Right lobe of liver (tissue), 6 donors: ENCODE results near the gene ZCCHC14. TPM values are rescaled to one million over a fixed set of nuclear protein-coding genes. Genes with fewer than 3 reads are reported as not detected.
A peak's percentile ranks its signal among the peaks of the same experiment; 100 is the strongest.
"Not testable (repeated sequence)": the region's sequence is repeated elsewhere in the genome, so short reads cannot be mapped to it uniquely, and the experiment has no call there.

Experiments used
- ATAC-seq, 4 donors: fragments of 200-7000 bp; cut with Tn5 transposase; one replicate each; pipeline ENCODE4 v1.9.1; 2020; ENCODE audit warnings: mild to moderate bottlenecking in 4 of 4, moderate library complexity in 4 of 4
- DNase-seq, 3 donors: peaks; one replicate each; pipeline ENCODE4 v3.0.0-alpha.2; 2020
- H3K27ac ChIP-seq, 3 donors: fragments of 200-600 bp; one replicate each; pipeline ENCODE4 v1.8.0; 2022
- H3K27me3 ChIP-seq, 2 donors: fragments of 200-600 bp; one replicate each; pipeline ENCODE4 v1.8.0; 2022
- H3K36me3 ChIP-seq, 4 donors: fragments of 200-600 bp; sonication (generic) in 1 of 4; one replicate each; pipeline versions ENCODE4 v1.5.1 to v1.8.0; 2017 to 2022; ENCODE audit warnings: control low read depth in 1 of 4
- H3K4me1 ChIP-seq, 4 donors: fragments of 200-600 bp; sonication (generic) in 1 of 4; one replicate each; pipeline versions ENCODE4 v1.5.1 to v1.8.0; 2017 to 2022; ENCODE audit warnings: control low read depth in 1 of 4
- H3K4me3 ChIP-seq, 3 donors: fragments of 200-600 bp; one replicate each; pipeline ENCODE4 v1.8.0; 2022
- H3K9me3 ChIP-seq, 4 donors: fragments of 200-600 bp; sonication (generic) in 1 of 4; one replicate each; pipeline versions ENCODE4 v1.5.1 to v1.8.0; 2017 to 2022; ENCODE audit warnings: control low read depth in 1 of 4
- CTCF ChIP-seq, 4 donors: fragments of 200-600 bp in 3 of 4; fragments of 450-650 bp in 1 of 4; IDR thresholded peaks; one replicate each; pipeline versions ENCODE4 v1.5.1 to v1.8.0; 2016 to 2022; ENCODE audit warnings: antibody characterized with exemption in 4 of 4, mild to moderate bottlenecking in 2 of 4
- POLR2A ChIP-seq: fragments of 450-650 bp; IDR thresholded peaks from one replicate; pipeline ENCODE4 v1.6.1; 2017; ENCODE audit warnings: antibody characterized with exemption, mild to moderate bottlenecking
- WGBS: methylation state at CpG from one replicate; pipeline ENCODE4 v1.1.6; 2018; ENCODE audit warnings: low coverage, low lambda C conversion rate; ENCODE audit not compliant: insufficient coverage; ENCODE audit errors: missing lambda C conversion rate; 5-methylcytosine and 5-hydroxymethylcytosine counted together
- intact Hi-C, 2 donors: fragments of 100-400 bp; cut with DNase I; formaldehyde crosslinking; loops; one replicate each; pipeline versions ENCODE4 v1.11.2 to v1.14.1; 2022
- total RNA-seq, 6 experiments: library from RNA; depleted of rRNA in 2 of 6; stranded (reverse); fragments of >200 nt in 2 of 6; fragmentation: NEBNext Ultra II Directional in 3 of 6; extraction: Animal tissue kit (Norgen Biotek cat#: 25700) in 3 of 6; gene quantifications; one replicate each; pipeline versions ENCODE4 v1.1.0 to v1.2.4, GENCODE V29; 2016 to 2023
- donor health status: DM: no; HTN: yes; CAD: no.
- donor health status: DM: no; HTN: no; CAD: no.
- donor health status: DM: no; HTN: no; CAD: no.
- donor health status: DM: no; HTN: yes; CAD: no.
- donor health status: DM: no; HTN: yes; CAD: no.

Gene ZCCHC14
- total RNA-seq, 6 experiments from 2014 or later: 12.6 to 26.5 (median 17.7) TPM

GRCh38 chr16:87497023-87497766 lies 4.4 kb upstream of the ZCCHC14 start:
- WGBS: 30% methylated on average over 9 of the region's 18 CpGs
- intact Hi-C loops, H3K27me3 ChIP-seq, H3K36me3 ChIP-seq, H3K9me3 ChIP-seq, H3K4me3 ChIP-seq: not testable (repeated sequence)
- H3K27ac ChIP-seq: peak overlapping the region; percentile 78 to 95 (median 91)
- H3K4me1 ChIP-seq: peaks cover 0 to 38% (median 18%) of the 10 kb centered on the region in 4 donors
- DNase-seq (peak; percentile 69 to 83 (median 78)), ATAC-seq (peak; percentile 46 to 69 (median 52))
- peak; percentile 40 for TF ChIP-seq POLR2A

- intact Hi-C loops: no loop called here
- Histone ChIP-seq H3K27me3 (no peaks in the 10 kb centered on the region), H3K4me3 (no peak overlapping the region), H3K36me3 (no peaks in the 10 kb centered on the region), H3K9me3 (no peaks in the 10 kb centered on the region), H3K4me1 (peaks cover 0 to 38% (median 18%) of the 10 kb centered on the region in 4 donors), H3K27ac (peak overlapping the region; percentile 78 to 95 (median 91))
- TF ChIP-seq POLR2A (no peak), CTCF (IDR thresholded peaks at IDR 0.05) (no peak)
- ATAC-seq: no peak
- 48% methylated on average over 2 of the region's 2 CpGs for WGBS
- no peak for DNase-seq
Measured at GRCh38 chr16:87496447-87496801, 3.6 kb upstream of the ZCCHC14 start.

- peak overlapping the region; percentile 78 to 95 (median 91) for H3K27ac ChIP-seq
- H3K9me3 ChIP-seq: no peaks in the 10 kb centered on the region
- H3K27me3 ChIP-seq: no peaks in the 10 kb centered on the region
- DNase-seq (no peak), ATAC-seq (no peak)
- intact Hi-C loops: no loop called here
- no peak for TF ChIP-seq POLR2A
- no peaks in the 10 kb centered on the region for H3K36me3 ChIP-seq
- H3K4me1 ChIP-seq: peaks cover 0 to 38% (median 18%) of the 10 kb centered on the region in 4 donors
- H3K4me3 ChIP-seq: no peak overlapping the region
- 31% methylated on average over 7 of the region's 17 CpGs for WGBS
Measured at GRCh38 chr16:87495578-87496446, 3.0 kb upstream of the ZCCHC14 start.

- H3K4me1 ChIP-seq: peaks cover 0 to 45% (median 15%) of the 10 kb centered on the region in 4 donors
- H3K36me3 ChIP-seq: no peaks in the 10 kb centered on the region
- H3K27ac ChIP-seq: peak overlapping the region; percentile 38 to 92 (median 87)
- peak; percentile 29 for TF ChIP-seq POLR2A
- no peak for TF ChIP-seq CTCF (IDR thresholded peaks at IDR 0.05)
- peak overlapping the region; percentile 39 to 54 (median 46) for H3K4me3 ChIP-seq
- H3K9me3 ChIP-seq: no peaks in the 10 kb centered on the region
- WGBS: 12% methylated on average over 17 of the region's 23 CpGs
- no peaks in the 10 kb centered on the region for H3K27me3 ChIP-seq
- intact Hi-C loops: no loop called here
- ATAC-seq (peak; percentile 22 to 56 (median 37)), DNase-seq (peak; percentile 59 to 87 (median 85))
Measured at GRCh38 chr16:87493608-87494280, 920 bp upstream of the ZCCHC14 start.

GRCh38 chr16:87492291-87492630 lies 563 bp downstream of the ZCCHC14 start:
- Histone ChIP-seq H3K4me3 (peak overlapping the region in 1 of 3 donors; percentile 58), H3K9me3 (no peaks in the 10 kb centered on the region), H3K27ac (peak overlapping the region in 1 of 3 donors; percentile 92), H3K27me3 (no peaks in the 10 kb centered on the region), H3K36me3 (no peaks in the 10 kb centered on the region), H3K4me1 (peaks cover 0 to 49% (median 20%) of the 10 kb centered on the region in 4 donors)
- no peak for DNase-seq
- intact Hi-C loops: no loop called here
- ATAC-seq: no peak
- whole genome bisulfite sequencing: no CpG with 5 or more reads among the region's 74 CpGs
- TF ChIP-seq CTCF (IDR thresholded peaks at IDR 0.05) (no peak), POLR2A (no peak)
